ENCODE results near the gene NDUFV2. TPM values are rescaled to one million over a fixed set of nuclear protein-coding genes. Genes with fewer than 3 reads are reported as not detected.

The NDUFV2 gene
- total RNA-seq: 100 to 1,000 TPM; 200 to 206 TPM

- CTCF ChIA-PET: interaction anchor here (0.6 to 6.8 kb wide), 8 partner anchors 8 to 36 kb away, joined by 3 to 54 read pairs (median 19); partner anchors contain the start of gene ANKRD12
These were observed at the start of gene NDUFV2 for GRCh38 chr18:9102508-9103375. Gene NDUFV2, plus strand, starts transcription at chr18:9102699. Its CDS starts 45 bp downstream, at chr18:9102744.

GRCh38 chr18:9053814-9054213, 48.7 kb upstream of the NDUFV2 start:
- Mint-ChIP-seq H3K36me3 (ENCODE audit: low read depth) (peaks cover 5% of the 10 kb centered on the region), H3K27ac (no peak overlapping the region), H3K9me3 (ENCODE audit: insufficient read depth) (peaks cover 22% of the 10 kb centered on the region), H3K4me1 (ENCODE audit: low read depth) (peaks cover 10% of the 10 kb centered on the region), H3K27me3 (ENCODE audit: low read depth) (no peaks in the 10 kb centered on the region), H3K4me3 (no peak overlapping the region)
- CTCF ChIA-PET: no interaction called here
- ATAC-seq (no peak), DNase-seq (no peak)
- POLR2A ChIA-PET: no interaction called here

More at GRCh38 chr18:9102508-9103375, at the start of gene NDUFV2:
- Mint-ChIP-seq H3K9me3 (ENCODE audit: insufficient read depth) (no peaks in the 10 kb centered on the region), H3K4me1 (ENCODE audit: low read depth) (peaks cover 48% of the 10 kb centered on the region), H3K36me3 (ENCODE audit: low read depth) (peaks cover 50% of the 10 kb centered on the region), H3K27me3 (ENCODE audit: low read depth) (no peaks in the 10 kb centered on the region), H3K27ac (peak within 1 kb of the TSS; percentile 97), H3K4me3 (peak within 1 kb of the TSS; percentile 89)
- ATAC-seq (peak; percentile 91), DNase-seq (peak; percentile 98)
- POLR2A ChIA-PET: interaction anchor here (0.7 to 11.8 kb wide), 12 partner anchors 9 to 36 kb away, joined by 3 to 230 read pairs (median 11); partner anchors contain the start of gene ANKRD12

- peaks cover 5% of the 10 kb centered on the region for H3K4me1 Mint-ChIP-seq (ENCODE audit: low read depth)
- H3K36me3 Mint-ChIP-seq (ENCODE audit: low read depth): peaks cover 5% of the 10 kb centered on the region
- H3K27me3 Mint-ChIP-seq (ENCODE audit: low read depth): no peaks in the 10 kb centered on the region
- ChIA-PET CTCF (interaction anchor here (1.4 kb wide), 2 partner anchors 18 to 68 kb away, joined by 3 to 4 read pairs; no protein-coding TSS in a partner anchor), POLR2A (no interaction called here)
- DNase-seq (no peak), ATAC-seq (no peak)
- H3K9me3 Mint-ChIP-seq (ENCODE audit: insufficient read depth): peaks cover 20% of the 10 kb centered on the region
- no peak overlapping the region for H3K27ac Mint-ChIP-seq
- H3K4me3 Mint-ChIP-seq: no peak overlapping the region
These were observed 47.3 kb upstream of the NDUFV2 start for GRCh38 chr18:9055185-9055584.

- no peak for DNase-seq
- no peak for ATAC-seq
- Mint-ChIP-seq H3K27ac (no peak overlapping the region), H3K4me3 (no peak overlapping the region), H3K27me3 (ENCODE audit: low read depth) (no peaks in the 10 kb centered on the region), H3K36me3 (ENCODE audit: low read depth) (peaks cover 2% of the 10 kb centered on the region), H3K4me1 (ENCODE audit: low read depth) (peaks cover 5% of the 10 kb centered on the region), H3K9me3 (ENCODE audit: insufficient read depth) (peaks cover 16% of the 10 kb centered on the region)
- POLR2A ChIA-PET: no interaction called here
- CTCF ChIA-PET: interaction anchor here (1.4 kb wide), 2 partner anchors 18 to 68 kb away, joined by 3 to 4 read pairs; no protein-coding TSS in a partner anchor
These were observed 46.9 kb upstream of the NDUFV2 start for GRCh38 chr18:9055626-9056025.

GRCh38 chr18:9057646-9058045, 44.9 kb upstream of the NDUFV2 start:
- no peaks in the 10 kb centered on the region for H3K27me3 Mint-ChIP-seq (ENCODE audit: low read depth)
- POLR2A ChIA-PET: no interaction called here

GRCh38 chr18:9058406-9058805, 44.1 kb upstream of the NDUFV2 start:
- Mint-ChIP-seq H3K27ac (no peak overlapping the region), H3K36me3 (ENCODE audit: low read depth) (no peaks in the 10 kb centered on the region), H3K9me3 (ENCODE audit: insufficient read depth) (no peaks in the 10 kb centered on the region), H3K4me3 (no peak overlapping the region), H3K4me1 (ENCODE audit: low read depth) (peaks cover 5% of the 10 kb centered on the region), H3K27me3 (ENCODE audit: low read depth) (no peaks in the 10 kb centered on the region)
- no peak for DNase-seq
- CTCF ChIA-PET: interaction anchor here (1.5 kb wide), 1 partner anchor 15 kb away, joined by 5 read pairs; no protein-coding TSS in a partner anchor
- no peak for ATAC-seq
- POLR2A ChIA-PET: no interaction called here

More at GRCh38 chr18:9057646-9058045, 44.9 kb upstream of the NDUFV2 start:
- H3K9me3 Mint-ChIP-seq (ENCODE audit: insufficient read depth): peaks cover 5% of the 10 kb centered on the region
- ATAC-seq: no peak
- H3K36me3 Mint-ChIP-seq (ENCODE audit: low read depth): no peaks in the 10 kb centered on the region
- H3K27ac Mint-ChIP-seq: no peak overlapping the region
- H3K4me1 Mint-ChIP-seq (ENCODE audit: low read depth): peaks cover 5% of the 10 kb centered on the region
- no peak for DNase-seq
- no peak overlapping the region for H3K4me3 Mint-ChIP-seq
- CTCF ChIA-PET: interaction anchor here (1.5 kb wide), 1 partner anchor 16 kb away, joined by 5 read pairs; no protein-coding TSS in a partner anchor

GRCh38 chr18:9062418-9062751, 40.1 kb upstream of the NDUFV2 start:
- H3K27me3 Mint-ChIP-seq (ENCODE audit: low read depth): no peaks in the 10 kb centered on the region
- H3K4me3 Mint-ChIP-seq: no peak overlapping the region
- no peak overlapping the region for H3K27ac Mint-ChIP-seq
- POLR2A ChIA-PET: no interaction called here
- no peaks in the 10 kb centered on the region for H3K9me3 Mint-ChIP-seq (ENCODE audit: insufficient read depth)
- no peaks in the 10 kb centered on the region for H3K4me1 Mint-ChIP-seq (ENCODE audit: low read depth)
- CTCF ChIA-PET: interaction anchor here (0.7 kb wide), 1 partner anchor 79 kb away, joined by 3 read pairs; no protein-coding TSS in a partner anchor
- ATAC-seq (no peak), DNase-seq (no peak)
- no peaks in the 10 kb centered on the region for H3K36me3 Mint-ChIP-seq (ENCODE audit: low read depth)

- Mint-ChIP-seq H3K36me3 (ENCODE audit: low read depth) (no peaks in the 10 kb centered on the region), H3K27me3 (ENCODE audit: low read depth) (no peaks in the 10 kb centered on the region), H3K4me1 (ENCODE audit: low read depth) (peaks cover 6% of the 10 kb centered on the region), H3K27ac (no peak overlapping the region), H3K9me3 (ENCODE audit: insufficient read depth) (no peaks in the 10 kb centered on the region), H3K4me3 (no peak overlapping the region)
- no peak for DNase-seq
- POLR2A ChIA-PET: interaction anchor here (0.7 to 1.2 kb wide), 3 partner anchors 17 to 84 kb away, joined by 3 to 4 read pairs (median 3); no protein-coding TSS in a partner anchor
- no peak for ATAC-seq
- CTCF ChIA-PET: interaction anchor here (1.1 to 1.8 kb wide), 2 partner anchors 8 to 451 kb away, joined by 3 to 6 read pairs; no protein-coding TSS in a partner anchor
These were observed 36.6 kb upstream of the NDUFV2 start for GRCh38 chr18:9065864-9066263.

GRCh38 chr18:9066358-9066757, 36.1 kb upstream of the NDUFV2 start:
- Mint-ChIP-seq H3K27ac (no peak overlapping the region), H3K4me1 (ENCODE audit: low read depth) (peaks cover 6% of the 10 kb centered on the region), H3K27me3 (ENCODE audit: low read depth) (no peaks in the 10 kb centered on the region), H3K9me3 (ENCODE audit: insufficient read depth) (no peaks in the 10 kb centered on the region), H3K4me3 (no peak overlapping the region), H3K36me3 (ENCODE audit: low read depth) (no peaks in the 10 kb centered on the region)
- ChIA-PET CTCF (interaction anchor here (1.1 kb wide), 1 partner anchor 450 kb away, joined by 3 read pairs; no protein-coding TSS in a partner anchor), POLR2A (interaction anchor here (1.0 to 1.2 kb wide), 2 partner anchors 37 to 72 kb away, joined by 3 to 4 read pairs; no protein-coding TSS in a partner anchor)
- no peak for ATAC-seq
- DNase-seq: no peak

GRCh38 chr18:9066817-9067306, 35.6 kb upstream of the NDUFV2 start:
- no peaks in the 10 kb centered on the region for H3K36me3 Mint-ChIP-seq (ENCODE audit: low read depth)
- no peak overlapping the region for H3K4me3 Mint-ChIP-seq
- H3K27ac Mint-ChIP-seq: no peak overlapping the region
- ChIA-PET POLR2A (interaction anchor here (1.0 to 1.2 kb wide), 2 partner anchors 36 to 71 kb away, joined by 3 to 4 read pairs; no protein-coding TSS in a partner anchor), CTCF (interaction anchor here (1.1 kb wide), 1 partner anchor 450 kb away, joined by 3 read pairs; no protein-coding TSS in a partner anchor)
- H3K9me3 Mint-ChIP-seq (ENCODE audit: insufficient read depth): no peaks in the 10 kb centered on the region
- DNase-seq: no peak
- H3K4me1 Mint-ChIP-seq (ENCODE audit: low read depth): peaks cover 6% of the 10 kb centered on the region
- ATAC-seq: no peak
- no peaks in the 10 kb centered on the region for H3K27me3 Mint-ChIP-seq (ENCODE audit: low read depth)

- DNase-seq (no peak), ATAC-seq (no peak)
- no peaks in the 10 kb centered on the region for H3K36me3 Mint-ChIP-seq (ENCODE audit: low read depth)
- H3K9me3 Mint-ChIP-seq (ENCODE audit: insufficient read depth): no peaks in the 10 kb centered on the region
- POLR2A ChIA-PET: interaction anchor here (0.5 kb wide), 1 partner anchor 35 kb away, joined by 3 read pairs; no protein-coding TSS in a partner anchor
- peaks cover 6% of the 10 kb centered on the region for H3K4me1 Mint-ChIP-seq (ENCODE audit: low read depth)
- CTCF ChIA-PET: no interaction called here
- H3K4me3 Mint-ChIP-seq: no peak overlapping the region
- H3K27ac Mint-ChIP-seq: no peak overlapping the region
- no peaks in the 10 kb centered on the region for H3K27me3 Mint-ChIP-seq (ENCODE audit: low read depth)
These were observed 34.7 kb upstream of the NDUFV2 start for GRCh38 chr18:9067823-9068222.
